WI38 (cell line): ENCODE results near the gene FGFRL1.

Experiments
- H3K4me3 ChIP-seq: 2 replicates; pipeline ENCODE4 v1.5.1; 2011; ENCODE audit warnings: low read depth, mild to moderate bottlenecking, control low read depth, low read length
- CTCF ChIP-seq: IDR thresholded peaks from 2 replicates; pipeline ENCODE4 v1.5.1; 2012; ENCODE audit warnings: low read depth, mild to moderate bottlenecking, control low read depth, low read length

The FGFRL1 gene

DNA sequence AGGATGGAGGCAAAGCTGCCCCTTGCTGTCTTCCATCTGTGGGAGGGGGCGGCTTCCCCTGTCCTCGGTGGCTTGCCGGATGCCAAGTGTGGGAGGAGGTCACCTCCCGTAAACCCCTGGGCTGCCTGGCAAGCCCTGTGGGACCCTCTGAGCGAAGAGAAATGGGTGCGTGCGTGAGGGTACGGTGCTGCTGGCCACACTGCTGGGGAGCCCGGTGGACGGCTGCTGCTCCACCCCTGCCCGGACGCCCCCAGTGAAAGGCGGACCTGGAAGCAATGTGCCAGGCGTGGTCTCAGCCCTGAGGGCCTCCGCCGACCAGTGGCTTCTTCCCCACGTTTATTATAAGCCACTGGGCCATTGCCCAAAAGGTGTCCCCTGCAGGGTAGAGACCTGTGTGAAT is 29.1 kb upstream of the FGFRL1 start:
- no peak overlapping the region for H3K4me3 ChIP-seq
- TF ChIP-seq CTCF = no peak

DNA sequence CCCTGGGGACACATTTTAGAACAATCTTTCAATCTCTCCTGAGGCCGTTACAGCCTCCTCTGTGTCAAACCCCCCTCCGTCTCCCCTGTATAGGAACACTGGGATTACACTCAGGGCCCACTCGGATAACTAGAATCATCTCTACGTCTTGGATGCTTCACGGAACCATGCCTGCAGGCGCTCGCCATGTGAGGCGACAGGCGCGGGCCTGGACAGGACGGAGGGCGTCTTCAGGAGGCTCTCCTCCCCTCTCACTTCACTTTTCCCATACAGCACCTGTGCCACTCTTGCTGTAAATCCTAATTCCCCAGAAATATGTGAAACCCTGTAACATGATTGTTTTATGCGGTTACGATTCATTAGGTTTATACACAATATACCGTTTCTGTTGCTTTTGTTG is 28.6 kb upstream of the FGFRL1 start:
- no peak overlapping the region for H3K4me3 ChIP-seq
- TF ChIP-seq CTCF = no peak

DNA sequence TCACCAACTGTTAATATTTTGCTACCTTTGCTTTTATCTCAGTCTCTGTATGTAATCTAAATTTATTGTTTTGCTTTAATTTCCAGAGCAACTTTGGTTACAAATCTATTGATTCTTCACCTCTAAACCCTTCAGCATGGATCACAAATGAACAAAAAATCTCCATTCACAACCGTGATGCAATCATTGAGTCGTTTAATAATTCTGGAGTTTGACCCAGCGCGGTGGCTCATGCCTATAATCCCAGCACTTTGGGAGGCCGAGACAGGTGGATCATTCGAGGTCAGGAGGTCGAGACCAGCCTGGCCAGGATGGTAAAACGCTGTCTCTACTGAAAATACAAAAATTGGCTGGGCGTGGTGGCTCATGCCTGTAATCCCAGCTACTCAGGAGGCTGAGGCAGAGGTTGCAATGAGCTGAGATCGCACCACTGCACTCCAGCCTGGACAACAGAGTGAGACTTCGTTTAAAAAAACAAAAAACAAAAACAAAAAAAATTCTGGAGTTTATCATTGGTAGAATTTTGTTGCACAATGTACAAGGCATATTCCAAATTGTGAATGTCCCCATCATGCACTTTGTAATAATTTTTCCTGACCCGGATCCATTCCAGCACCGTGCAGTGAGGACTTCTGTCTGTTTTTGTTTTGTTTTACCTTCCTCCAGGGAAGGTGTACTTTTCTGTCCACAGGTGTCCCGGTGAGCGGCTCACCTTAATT is 26.9 kb upstream of the FGFRL1 start:
- TF ChIP-seq CTCF = no peak
- H3K4me3 ChIP-seq = peak overlapping the region; percentile 44

DNA sequence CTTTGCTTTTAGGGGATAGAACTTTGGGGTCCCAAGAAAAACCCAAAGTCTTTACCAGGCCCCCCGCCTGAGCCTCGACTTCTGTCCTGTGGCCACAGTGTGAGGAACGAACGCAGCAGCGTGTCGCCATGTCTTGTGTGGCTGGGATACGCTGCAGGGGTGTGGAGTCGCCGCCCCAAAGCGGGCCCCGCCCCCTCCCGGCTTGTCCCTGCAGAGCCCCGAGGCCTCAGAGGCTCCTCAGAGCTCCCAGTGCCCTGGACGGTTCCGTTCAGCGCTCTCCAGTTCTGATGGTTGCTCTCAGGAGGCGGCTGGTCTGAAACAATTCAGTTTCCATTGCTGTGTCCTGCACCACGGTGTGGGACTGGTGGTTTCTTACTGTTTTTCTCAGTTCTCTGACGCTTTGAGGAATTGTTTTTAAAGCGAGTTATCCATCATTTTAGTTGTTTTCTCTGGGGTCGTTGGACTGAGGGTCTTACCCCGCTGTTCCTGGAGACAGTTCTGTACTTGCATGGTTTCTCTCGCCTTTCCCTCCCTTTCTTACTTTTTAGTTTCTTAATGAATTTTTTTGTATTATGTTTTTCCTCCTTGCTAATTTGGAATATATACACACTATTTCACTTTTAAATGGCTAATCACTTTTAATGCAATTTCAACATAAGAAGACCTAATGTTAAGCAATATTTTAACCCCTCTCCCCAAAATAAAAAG is 26.1 kb upstream of the FGFRL1 start:
- peak overlapping the region; percentile 44 for H3K4me3 ChIP-seq
- TF ChIP-seq CTCF = no peak

DNA sequence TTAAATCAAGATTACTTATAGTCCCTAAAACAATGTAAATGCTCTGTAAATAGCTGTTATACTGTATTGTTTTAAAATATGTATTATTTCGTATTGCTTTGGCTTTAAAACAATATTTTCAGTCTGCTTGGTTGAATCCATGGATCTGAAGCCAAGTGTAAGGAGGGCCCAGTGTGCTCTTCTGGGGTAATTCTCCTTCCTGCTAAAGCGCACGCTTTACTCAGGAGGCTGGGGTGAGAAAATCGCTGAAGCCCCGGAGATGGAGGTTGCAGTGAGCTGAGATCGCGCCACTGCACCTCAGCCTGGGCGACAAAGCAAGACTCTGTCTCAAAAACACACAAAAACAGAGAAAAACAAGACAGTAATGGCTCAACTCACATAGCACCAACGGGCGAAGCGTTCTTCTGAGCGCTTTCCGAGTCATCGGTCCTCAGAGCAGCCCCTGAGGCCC is 25.0 kb upstream of the FGFRL1 start:
- H3K4me3 ChIP-seq = peak overlapping the region; percentile 70
- no peak for TF ChIP-seq CTCF

GRCh38 chr4:986879-987623 is 24.4 kb upstream of the FGFRL1 start, which contains the start of gene IDUA:
Gene IDUA, plus strand, starts transcription at chr4:987044. Its CDS starts 41 bp downstream, at chr4:987085.
- TF ChIP-seq CTCF = peak; percentile 29; the same call in 1 of the 2 replicates
- H3K4me3 ChIP-seq = peak within 1 kb of the TSS; percentile 70
